GM18870 (cell line): ENCODE results near the gene SLAMF1.
"Not testable (repeated sequence)": the region's sequence is repeated elsewhere in the genome, so short reads cannot be mapped to it uniquely, and the experiment has no call there.

ENCODE experiments used
- ATAC-seq: cut with Tn5 transposase; IDR thresholded peaks from one replicate; pipeline ENCODE4 v1.9.1; 2021; ENCODE audit warnings: moderate library complexity; ENCODE audit not compliant: unreplicated experiment

The SLAMF1 gene, protein sequence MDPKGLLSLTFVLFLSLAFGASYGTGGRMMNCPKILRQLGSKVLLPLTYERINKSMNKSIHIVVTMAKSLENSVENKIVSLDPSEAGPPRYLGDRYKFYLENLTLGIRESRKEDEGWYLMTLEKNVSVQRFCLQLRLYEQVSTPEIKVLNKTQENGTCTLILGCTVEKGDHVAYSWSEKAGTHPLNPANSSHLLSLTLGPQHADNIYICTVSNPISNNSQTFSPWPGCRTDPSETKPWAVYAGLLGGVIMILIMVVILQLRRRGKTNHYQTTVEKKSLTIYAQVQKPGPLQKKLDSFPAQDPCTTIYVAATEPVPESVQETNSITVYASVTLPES

DNA sequence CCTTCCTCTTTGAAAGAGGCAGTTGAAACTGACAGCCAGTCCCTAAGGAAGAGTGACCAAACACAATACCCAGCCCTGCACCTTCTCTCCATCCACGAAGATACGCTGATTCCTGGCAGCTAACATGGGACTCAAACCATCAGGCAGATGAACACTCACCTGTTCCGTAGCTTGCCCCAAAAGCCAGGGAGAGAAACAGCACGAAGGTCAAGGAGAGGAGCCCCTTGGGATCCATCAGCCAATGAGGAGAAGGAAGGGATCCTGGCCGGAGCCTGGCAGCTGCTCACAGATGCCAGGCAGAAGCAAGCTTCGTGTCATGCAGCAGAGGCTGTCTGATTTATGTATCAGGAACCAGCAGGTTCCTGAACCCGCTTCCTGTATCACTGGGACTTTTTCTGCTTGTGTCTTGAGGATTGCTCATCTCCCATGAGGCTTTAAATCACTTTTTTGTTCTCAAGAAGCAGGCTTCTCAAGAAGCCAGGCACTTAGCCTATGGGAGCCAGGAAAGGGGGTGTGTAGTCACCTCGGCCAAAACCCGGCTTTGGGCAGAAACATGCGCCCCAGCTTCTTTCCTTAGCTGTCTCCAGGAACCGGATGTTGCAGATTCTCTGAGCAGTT lies at the start of gene SLAMF1:
Gene SLAMF1 (minus strand): TSS at position 334 of the 618 bp plus-strand sequence. CDS start 99 bp downstream, at position 235.
- ATAC-seq, result peak; percentile 55

DNA sequence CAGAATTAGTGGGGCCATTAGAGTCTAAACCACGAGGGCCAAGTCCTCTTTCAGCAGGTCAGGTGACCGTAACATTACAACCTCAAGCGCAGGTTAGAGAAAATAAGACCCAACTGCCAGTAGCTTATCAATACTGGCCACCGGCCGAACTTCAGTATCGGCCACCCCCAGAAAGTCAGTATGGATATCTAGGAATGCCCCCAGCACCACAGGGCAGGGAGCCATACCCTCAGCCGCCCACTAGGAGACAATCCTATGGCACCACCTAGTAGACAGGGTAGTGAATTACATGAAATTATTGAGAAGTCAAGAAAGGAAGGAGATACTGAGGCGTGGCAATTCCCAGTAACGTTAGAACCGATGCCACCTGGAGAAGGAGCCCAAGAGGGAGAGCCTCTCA lies 45.5 kb upstream of the SLAMF1 start:
- ATAC-seq, result not testable (repeated sequence)

DNA sequence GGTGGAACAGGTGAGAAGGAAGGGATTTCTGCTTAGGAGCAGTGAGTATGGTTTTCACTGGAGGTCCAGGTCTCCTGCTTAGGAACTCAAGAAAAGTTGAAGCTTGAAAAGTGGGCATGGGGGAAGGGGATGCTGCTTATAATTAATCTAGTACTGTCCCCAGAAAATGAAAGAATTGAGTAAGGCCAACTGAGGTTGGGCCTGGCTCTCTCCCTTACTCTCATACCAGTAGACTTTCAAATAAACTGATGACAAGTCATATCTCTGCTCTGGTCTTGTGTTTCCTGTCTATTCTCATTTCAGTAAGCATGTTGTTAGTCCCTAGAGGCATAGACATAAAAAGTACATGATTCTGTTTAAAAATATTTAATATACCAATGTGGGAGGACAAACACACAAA lies 38.4 kb upstream of the SLAMF1 start:
- ATAC-seq, result no peak

DNA sequence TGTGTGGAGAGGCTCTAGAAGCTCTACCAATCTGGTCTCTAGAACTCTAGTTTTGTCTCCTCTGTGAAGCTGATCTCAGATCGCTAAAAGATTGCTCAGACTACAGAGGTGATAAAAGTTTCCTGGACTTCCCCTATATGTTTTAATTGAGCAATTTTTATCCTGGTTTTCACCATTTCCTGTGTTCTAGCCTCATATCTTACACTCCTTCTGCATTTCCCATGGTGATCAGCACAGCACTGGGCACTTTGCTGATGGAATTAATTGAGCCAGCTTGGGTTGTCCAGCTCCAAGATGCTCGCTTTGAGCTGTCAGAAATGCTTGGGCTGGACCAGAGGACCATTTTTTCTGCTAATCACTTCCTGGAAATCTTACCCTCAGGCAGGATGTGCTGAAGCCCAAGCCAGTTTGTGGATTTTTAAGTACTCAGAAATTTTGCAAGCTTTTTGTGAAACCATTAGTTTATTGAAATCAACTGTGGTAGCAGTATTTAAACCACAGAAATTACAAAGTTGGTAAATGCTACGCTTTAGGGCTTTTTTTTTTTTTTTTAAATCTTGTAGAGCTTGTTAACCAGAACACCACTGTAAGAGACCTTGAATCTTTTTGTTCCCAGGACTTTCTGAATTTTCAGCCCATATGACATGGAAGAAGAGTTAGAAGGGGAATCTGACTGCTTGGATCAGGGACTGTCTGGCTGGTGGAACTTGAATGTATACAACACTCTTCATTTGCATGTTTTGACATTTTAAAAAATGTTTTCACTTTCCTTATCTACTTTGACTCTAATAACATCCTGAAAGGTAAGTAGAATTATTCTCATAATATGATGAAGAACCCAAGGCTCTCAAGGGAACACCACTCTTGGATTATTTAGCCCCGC lies 36.4 kb upstream of the SLAMF1 start:
- no peak for ATAC-seq

DNA sequence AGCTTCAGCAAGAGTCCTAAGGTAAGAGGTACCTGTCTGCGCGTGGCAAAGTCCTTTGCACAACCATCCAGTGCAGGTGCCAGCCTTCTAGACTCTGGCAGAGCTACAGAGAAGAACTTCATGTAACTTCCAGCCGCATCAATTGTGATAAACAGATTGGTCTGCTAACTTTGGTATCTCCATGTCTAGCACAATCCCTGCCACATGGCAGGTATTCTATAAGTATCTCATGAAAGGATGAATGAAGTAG lies 35.0 kb upstream of the SLAMF1 start:
- no peak for ATAC-seq

DNA sequence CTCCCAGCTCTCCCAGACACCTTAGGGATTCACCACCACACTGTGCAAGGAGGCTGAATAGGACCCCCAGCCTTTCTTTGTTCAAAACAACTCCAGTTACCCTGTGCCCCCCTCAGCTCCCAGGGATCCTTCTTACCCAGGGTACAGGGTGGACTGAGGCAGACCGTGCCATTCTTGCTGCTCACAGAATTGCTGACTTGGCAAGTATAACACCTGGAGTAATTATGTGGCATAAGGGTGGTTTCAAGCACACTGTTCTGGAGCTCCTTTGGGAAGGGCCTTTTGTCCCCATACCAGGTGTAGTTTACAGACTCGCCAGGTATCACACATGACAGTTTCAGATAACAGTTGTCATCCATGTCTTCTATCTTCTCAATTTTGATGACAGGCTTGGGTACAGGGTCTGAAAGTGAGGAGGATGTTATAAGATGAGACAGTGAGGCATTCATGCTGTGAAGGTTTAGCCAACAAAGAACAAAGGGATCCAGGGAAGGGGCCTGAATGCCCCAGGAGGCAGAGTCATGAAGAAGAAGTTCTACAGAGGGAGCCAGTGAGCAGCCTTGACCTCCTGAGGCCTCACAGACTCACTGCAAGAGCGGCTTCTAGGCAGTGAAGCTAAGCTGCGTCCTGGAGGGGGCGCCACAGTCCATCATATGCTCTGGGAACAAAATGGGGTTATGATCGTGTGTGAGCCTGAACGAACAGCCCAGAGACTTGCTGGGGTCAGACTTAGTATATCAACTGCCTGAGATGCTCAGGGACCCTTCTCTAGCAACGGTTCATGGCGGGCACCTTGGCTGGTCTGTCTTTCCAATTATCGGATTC lies 34.4 kb upstream of the SLAMF1 start:
- ATAC-seq, result no peak

DNA sequence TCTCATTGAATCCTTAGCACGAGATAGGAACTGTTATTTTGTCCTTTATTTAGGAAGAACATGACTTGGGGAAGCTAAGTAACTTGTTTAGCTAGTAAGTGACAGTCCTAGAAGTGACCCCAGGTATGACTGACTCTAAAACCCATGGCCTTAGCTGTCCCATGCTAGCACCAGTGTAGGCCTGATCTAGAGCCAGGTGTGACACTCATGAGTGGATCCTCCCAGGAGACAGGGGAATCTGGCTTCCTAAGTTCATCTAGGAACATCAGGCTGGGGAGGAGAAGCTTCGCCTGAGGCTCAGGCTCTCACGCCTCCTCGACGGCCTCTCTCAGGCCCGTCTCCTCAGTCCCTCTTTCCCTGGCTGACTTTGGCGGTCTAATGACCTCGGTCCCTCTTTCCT lies 33.6 kb upstream of the SLAMF1 start:
- no peak for ATAC-seq

DNA sequence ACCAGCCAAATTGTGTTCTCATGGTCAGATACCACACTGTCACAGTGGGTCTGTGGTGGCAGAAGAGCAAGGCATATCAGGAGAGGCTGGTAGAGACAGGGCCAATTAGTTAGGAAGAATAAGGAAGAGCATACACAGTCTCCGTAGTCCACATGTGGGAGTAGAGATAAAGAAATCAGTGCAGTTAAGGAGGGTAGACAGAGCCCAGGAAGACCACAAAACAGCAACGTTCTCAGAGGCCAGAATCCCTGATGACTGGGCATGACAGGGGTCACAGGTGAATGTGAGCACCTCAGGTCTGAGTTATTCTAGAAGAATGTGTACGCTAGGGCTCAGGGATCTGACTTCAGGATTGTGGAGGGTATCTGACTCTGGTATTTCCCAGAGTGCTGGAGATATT lies 33.0 kb upstream of the SLAMF1 start:
- ATAC-seq, result no peak

DNA sequence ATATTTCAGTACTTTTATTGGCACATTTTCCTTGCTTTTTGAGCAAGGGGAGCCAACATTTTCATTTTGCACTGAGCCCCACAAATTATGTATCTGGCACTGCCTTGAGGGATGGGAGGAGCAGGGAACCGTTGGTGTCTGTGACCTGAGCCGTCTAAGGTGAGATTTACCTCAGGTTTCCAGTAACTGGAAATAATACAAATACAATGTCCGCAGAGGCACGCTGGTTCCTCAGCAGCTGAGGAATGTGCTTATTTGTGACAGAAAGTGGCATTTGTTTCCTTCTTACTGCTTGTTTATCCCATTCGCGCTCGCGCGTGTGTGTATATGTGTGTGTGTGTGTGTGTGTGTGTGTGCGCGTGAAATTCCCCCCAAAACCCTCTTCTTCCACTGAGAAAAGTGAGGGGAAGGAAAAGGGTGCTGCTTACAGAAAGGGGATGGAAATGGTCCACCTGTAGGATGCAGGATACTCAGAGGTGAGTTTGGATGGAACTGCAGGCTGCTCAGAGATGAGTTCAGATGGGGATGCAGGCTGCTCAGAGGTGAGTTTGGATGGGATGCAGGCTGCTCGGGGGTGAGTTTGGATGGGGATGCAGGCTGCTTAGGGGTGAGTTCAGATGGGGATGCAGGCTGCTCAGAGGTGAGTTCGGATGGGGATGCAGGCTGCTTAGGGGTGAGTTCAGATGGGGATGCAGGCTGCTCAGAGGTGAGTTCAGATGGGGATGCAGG lies 30.2 kb upstream of the SLAMF1 start:
- no peak for ATAC-seq

DNA sequence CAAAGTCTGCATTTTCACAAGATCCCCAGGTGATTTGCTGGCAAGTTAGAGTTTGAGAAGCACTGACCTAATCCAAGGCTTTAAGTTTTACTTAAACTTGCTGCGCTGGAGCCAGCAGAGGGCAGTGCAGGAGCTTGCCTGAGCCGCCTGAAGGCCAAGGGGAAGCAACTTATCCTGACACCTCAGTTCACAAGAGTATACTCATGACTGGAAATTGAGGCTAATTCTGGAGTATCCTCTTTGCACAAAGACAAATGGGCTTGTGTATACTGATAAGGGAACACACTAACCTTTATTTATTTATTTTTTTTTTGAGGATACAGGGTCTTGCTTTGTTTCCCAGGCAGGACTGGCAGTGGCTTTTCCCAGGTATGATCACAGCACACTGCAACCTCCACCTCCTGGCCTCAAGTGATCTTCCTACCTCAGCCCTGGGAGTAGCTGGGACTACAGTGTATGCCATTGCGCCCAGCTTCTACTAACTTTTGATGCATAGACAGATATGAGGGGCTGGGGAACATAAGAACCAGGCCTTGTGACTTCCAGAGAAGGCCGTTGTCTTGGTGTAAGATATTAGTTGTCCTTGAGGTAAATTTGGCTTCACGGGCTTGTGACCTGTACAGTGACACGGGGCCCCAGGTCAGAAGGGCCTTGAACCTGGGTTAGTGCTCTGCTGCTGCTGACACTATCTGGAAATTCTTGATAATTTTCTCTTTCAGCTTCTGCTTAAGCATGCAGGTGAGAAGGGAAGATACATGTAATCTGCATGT lies 29.0 kb upstream of the SLAMF1 start:
- ATAC-seq, result peak; percentile 52

DNA sequence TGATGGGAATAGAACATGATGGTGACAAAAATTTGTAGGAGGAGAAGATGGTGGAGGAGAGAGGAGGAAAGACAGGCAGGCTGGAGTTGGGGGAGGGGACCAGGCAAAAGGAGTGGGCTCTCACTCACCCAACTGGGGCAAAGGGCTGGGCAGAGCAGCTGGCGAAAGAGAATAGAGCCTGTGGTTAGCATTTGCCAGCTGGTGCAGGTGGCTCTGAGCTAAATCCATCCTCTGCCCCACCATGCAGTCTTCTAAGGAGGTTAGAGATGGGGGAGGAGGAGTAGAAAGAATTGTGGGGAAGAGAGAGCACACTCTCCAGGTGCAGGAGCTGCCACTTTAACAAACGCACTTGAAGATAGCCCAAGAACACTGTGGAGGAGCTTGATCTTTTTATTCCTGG lies 27.6 kb upstream of the SLAMF1 start:
- no peak for ATAC-seq

DNA sequence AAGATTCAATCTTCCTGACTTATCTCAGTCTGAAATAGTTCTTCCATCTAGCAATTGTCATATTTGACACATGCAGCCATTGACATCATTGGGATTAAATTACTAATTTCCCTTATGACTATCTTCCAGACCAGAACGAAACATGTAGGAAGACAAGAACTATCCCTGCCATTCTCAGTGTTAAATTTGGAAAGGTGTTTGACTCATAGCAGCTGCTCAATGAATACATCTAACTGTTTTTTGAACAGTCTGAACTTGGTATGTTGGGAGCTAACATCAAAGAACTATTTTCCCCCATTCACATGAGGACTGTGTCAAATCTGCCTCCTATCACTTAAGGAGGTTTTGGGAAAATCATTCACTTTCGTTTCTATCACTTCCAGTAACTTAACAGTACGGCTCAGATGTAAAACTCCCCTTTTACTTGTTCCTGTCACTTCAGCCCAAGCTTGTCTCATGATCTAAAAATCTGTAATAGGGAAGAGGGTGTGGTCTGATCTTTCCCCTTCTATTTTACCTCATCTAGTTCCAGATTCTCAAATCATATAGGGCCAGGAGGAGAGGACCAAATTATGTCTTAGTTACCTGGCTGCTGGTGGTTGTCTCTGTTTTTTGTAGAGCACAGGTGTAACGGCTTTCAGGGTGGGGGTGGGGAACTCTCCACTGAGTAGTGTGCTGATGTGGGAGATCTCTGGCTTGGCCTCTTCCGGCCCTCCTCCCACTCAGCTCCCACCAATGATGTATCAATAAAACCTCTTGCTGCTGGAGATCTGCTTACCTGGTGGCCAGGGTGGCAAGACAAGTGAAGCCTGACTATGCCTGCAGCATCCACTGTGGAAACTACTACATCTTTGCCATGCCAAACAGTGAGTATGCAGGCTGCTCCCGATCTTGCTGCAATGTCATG lies 26.2 kb upstream of the SLAMF1 start:
- no peak for ATAC-seq

DNA sequence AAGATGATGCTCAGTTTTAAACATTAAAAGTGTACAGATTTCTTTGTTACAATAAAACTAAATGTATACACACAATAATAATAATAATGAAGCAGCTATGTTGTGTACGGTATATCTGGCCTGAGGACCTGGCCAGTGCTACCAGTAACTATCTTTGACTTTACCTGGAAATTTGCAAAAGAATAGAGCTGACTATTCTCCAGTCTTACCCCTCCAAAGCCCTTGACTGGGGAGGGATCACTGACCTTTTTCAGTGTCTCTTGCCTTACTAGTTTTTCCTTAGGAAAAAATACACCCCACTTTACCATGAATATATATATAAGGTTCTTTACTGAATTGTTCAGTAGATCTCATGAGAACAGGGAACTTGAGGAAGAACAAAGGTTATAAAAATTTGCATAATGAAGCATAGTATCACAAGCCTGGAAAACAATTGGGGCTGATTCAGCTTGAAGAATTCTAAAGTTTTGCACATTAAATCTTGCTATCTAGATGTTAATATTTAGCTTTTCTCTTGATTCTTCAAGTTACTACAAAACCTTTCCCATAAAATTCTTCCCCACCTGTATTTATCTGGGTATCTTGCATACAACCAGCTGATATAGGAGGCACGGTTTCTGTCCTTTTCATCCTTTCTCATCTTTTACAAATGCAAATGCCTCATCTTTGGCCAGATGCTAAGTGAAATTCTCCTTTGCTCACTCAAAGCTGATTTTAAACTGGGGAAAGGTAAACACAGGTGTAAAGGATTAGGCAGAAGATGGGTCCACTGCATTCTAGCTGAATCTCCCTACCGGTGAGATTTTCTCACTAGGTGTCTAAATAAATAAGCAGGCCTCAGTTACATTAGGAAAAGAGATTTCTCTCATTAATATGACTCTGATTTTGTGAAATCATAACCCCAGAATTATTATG lies 25.0 kb upstream of the SLAMF1 start:
- ATAC-seq, result no peak

DNA sequence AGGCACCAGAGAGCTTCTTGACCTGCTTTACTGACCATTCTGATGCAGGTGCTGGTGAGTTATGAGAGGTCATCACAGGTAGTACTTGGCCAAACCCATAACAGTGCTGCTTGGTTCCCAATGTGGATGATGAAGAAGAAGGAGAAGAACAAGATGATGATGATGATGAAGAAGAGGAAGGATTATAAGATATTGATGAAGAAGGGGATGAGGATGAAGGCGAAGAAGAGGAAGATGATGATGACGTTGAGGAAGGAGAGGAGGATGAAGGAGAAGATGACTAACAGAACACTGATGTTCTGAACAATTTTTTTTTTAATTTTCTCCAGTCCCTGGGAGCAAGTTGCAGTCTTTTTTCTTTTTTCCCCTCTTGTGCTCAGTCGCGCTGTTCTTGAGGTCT lies 23.9 kb upstream of the SLAMF1 start:
- no peak for ATAC-seq

DNA sequence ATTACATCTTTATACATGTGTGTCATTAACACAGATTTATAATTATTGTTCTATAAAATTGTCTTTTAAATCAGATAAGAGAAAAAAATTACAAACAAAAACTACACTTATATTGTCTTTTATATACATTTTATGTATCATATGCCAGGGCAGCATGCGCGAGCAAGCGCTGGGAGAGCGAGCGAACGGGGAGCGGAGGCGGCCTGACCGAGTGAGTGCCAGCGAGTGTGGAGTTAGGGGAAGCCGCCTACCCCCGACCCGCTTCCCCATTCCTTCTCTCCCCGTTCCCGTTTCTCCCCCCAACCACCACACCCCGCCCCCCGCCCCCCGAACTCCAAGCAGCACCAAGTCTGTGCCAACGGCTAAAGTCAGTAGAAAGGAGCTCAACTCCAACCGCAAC lies 23.0 kb upstream of the SLAMF1 start:
- ATAC-seq, result no peak

DNA sequence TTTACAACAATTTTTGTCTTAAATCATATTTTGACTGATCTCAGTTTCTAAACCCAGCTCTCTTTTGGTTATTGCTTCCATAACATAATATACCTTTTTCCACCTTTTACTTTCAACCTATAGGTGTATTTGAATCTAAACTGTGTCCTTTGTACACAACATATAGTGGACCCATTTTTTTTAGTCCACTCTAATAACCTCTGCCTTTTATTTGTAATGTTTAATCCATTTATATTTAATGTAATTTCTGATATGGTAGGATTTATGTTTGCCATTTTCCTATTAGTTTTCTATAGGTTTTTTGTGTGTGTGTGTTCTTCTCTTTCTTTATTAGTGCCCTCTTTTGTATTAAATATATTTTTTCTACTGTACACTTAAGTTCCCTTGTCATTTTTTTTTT lies 22.4 kb upstream of the SLAMF1 start:
- ATAC-seq, result no peak

DNA sequence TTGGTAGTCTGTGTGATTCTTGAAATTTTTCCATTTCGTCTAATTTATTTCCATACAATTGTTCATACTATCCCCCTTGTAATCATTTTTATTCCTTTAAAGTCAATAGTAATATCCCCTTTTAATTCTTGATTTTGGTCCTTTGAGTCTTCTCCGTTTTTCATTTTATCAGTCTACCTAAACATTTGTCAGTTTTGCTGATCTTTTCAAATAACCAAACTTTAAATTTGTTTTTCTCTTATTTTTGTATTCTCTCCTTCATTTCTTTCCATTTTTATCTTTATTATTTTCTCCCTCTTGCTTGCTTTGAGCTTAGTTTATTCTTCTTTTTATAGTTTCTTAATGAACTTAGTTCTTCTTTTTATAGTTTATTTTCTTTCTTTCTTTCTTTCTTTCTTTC lies 21.1 kb upstream of the SLAMF1 start:
- no peak for ATAC-seq

DNA sequence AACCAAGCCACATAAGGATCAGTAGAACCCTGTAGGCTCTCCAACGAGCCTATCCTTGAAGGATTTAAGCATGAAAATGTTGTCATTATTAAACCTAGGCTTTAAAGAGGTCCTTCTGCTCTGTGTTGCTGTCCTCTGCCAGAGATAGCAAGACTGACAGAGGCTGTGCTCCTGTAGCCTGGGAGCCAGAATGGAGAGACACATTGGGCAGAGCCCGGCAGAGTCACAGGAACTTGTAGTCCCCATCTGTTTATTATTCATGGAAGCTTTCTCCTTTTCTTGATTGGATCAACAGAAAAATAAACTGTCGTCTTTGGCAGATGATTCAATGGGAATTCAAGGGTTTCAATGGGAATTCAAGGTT lies 19.2 kb upstream of the SLAMF1 start:
- no peak for ATAC-seq
